ENCODE data around the gene HIC1.

DNA sequence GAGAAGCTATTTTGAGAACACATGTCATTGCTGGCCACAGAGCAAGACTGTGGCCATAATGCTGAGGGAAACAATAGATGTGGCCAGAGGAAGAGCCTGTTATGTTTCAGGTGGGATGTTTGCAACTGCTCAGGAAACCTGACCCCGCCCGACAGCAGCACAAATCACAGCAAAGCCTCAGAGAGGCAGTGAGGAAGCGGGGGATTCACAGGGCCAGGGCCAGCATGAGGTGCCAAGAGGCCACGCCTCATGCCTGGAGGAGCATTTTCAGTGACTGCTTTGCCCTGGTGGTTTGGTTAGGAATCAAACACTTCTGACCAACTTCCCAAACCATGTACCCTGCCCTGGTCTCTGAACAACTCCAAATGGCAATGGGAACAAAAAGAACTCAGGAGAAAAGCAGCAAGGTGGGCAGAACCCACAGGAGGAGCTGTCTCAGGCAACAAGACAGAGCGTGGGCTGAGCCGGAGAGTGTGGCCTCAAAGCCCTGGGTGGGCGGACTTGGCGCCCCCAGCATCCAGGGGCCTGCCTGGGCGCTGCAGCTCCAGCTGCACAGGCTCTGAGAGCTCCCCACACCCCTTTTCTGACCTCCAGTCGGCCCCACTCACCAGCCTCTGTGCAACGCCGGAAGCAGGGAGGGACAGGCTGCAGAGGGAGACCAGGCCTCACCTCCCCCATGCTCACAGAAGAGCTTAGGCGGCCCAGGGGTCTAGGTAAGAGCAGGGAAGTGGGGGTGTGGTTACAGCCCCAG lies 20.6 kb downstream of the HIC1 start:
- TF ChIP-seq POLR2AphosphoS5 (IDR thresholded peaks at IDR 0.05; ENCODE audit: low read depth, low read length) = no peak
- no peak for TF ChIP-seq CTCF (IDR thresholded peaks at IDR 0.05)
- TF ChIP-seq SIN3A (IDR thresholded peaks at IDR 0.05; ENCODE audit: borderline replicate concordance, insufficient read depth, low read depth, low read length) = no peak
- TF ChIP-seq, protein P1, sequence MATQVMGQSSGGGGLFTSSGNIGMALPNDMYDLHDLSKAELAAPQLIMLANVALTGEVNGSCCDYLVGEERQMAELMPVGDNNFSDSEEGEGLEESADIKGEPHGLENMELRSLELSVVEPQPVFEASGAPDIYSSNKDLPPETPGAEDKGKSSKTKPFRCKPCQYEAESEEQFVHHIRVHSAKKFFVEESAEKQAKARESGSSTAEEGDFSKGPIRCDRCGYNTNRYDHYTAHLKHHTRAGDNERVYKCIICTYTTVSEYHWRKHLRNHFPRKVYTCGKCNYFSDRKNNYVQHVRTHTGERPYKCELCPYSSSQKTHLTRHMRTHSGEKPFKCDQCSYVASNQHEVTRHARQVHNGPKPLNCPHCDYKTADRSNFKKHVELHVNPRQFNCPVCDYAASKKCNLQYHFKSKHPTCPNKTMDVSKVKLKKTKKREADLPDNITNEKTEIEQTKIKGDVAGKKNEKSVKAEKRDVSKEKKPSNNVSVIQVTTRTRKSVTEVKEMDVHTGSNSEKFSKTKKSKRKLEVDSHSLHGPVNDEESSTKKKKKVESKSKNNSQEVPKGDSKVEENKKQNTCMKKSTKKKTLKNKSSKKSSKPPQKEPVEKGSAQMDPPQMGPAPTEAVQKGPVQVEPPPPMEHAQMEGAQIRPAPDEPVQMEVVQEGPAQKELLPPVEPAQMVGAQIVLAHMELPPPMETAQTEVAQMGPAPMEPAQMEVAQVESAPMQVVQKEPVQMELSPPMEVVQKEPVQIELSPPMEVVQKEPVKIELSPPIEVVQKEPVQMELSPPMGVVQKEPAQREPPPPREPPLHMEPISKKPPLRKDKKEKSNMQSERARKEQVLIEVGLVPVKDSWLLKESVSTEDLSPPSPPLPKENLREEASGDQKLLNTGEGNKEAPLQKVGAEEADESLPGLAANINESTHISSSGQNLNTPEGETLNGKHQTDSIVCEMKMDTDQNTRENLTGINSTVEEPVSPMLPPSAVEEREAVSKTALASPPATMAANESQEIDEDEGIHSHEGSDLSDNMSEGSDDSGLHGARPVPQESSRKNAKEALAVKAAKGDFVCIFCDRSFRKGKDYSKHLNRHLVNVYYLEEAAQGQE (IDR thresholded peaks at IDR 0.05; ENCODE audit: insufficient read depth in 1 of 2, low read depth in 2 of 2, low read length in 1 of 2) = no peak
- TF ChIP-seq TCF7L2 (IDR thresholded peaks at IDR 0.05; ENCODE audit: low read depth, low read length) = no peak
